HepG2 (cell line): ENCODE measurements around the gene MAPK8IP3.
A peak's percentile ranks its signal among the peaks of the same experiment; 100 is the strongest.

Experiments
- ARID2 ChIP-seq: sonication (generic); formaldehyde crosslinking; IDR thresholded peaks from 2 replicates; pipeline ENCODE4 v1.8.1; 2022; ENCODE audit warnings: mild to moderate bottlenecking, missing genetic modification reagents, borderline replicate concordance
- CREM ChIP-seq, 2 experiments: sonication (generic) in 1 of 2; formaldehyde crosslinking in 1 of 2; IDR thresholded peaks; 2 replicates each; pipeline versions ENCODE4 v1.4.0 to v1.6.1; 2016 to 2020; ENCODE audit warnings: antibody characterized with exemption in 1 of 2, mild to moderate bottlenecking in 1 of 2, missing genetic modification reagents in 1 of 2
- GLI4 ChIP-seq: sonication (generic); formaldehyde crosslinking; IDR thresholded peaks from 2 replicates; pipeline ENCODE4 v1.5.1; 2020; ENCODE audit warnings: missing genetic modification reagents, mild to moderate bottlenecking, moderate library complexity, borderline replicate concordance
- SP4 ChIP-seq: sonication (generic); formaldehyde crosslinking; IDR thresholded peaks from 2 replicates; pipeline ENCODE4 v1.8.1; 2023; ENCODE audit warnings: mild to moderate bottlenecking, missing genetic modification reagents
- ZBTB1 ChIP-seq: sonication (generic); formaldehyde crosslinking; IDR thresholded peaks from 2 replicates; pipeline ENCODE4 v1.4.0; 2020; ENCODE audit warnings: missing genetic modification reagents, borderline replicate concordance
- ZKSCAN1 ChIP-seq: fragments of 150-350 bp; IDR thresholded peaks from 2 replicates; pipeline ENCODE4 v1.6.1; 2014; ENCODE audit warnings: low read length
- ZNF121 ChIP-seq: sonication (generic); formaldehyde crosslinking; IDR thresholded peaks from 2 replicates; pipeline ENCODE4 v1.5.0; 2020; ENCODE audit warnings: mild to moderate bottlenecking, missing genetic modification reagents
- ZNF124 ChIP-seq: sonication (generic); formaldehyde crosslinking; IDR thresholded peaks from 2 replicates; pipeline ENCODE4 v1.4.0; 2020; ENCODE audit warnings: missing genetic modification reagents
- ZNF343 ChIP-seq: sonication (generic); formaldehyde crosslinking; IDR thresholded peaks from 2 replicates; pipeline ENCODE4 v1.4.0; 2020; ENCODE audit warnings: mild to moderate bottlenecking, missing genetic modification reagents
- ZNF530 ChIP-seq: sonication (generic); formaldehyde crosslinking; IDR thresholded peaks from 2 replicates; pipeline ENCODE4 v1.5.0; 2020; ENCODE audit warnings: low read depth, mild to moderate bottlenecking, missing genetic modification reagents
- TF ChIP-seq, protein P1 (sequence below): sonication (generic); IDR thresholded peaks from 2 replicates; pipeline ENCODE4 v1.6.1; 2016; ENCODE audit warnings: low read depth, borderline replicate concordance
- TF ChIP-seq, protein P2 (sequence below): sonication (generic); formaldehyde crosslinking; IDR thresholded peaks from 2 replicates; pipeline ENCODE4 v1.4.0; 2020; ENCODE audit warnings: missing genetic modification reagents
- TF ChIP-seq, protein P3 (sequence below): sonication (generic); formaldehyde crosslinking; IDR thresholded peaks from 2 replicates; pipeline ENCODE4 v1.5.0; 2020; ENCODE audit warnings: missing genetic modification reagents

DNA sequence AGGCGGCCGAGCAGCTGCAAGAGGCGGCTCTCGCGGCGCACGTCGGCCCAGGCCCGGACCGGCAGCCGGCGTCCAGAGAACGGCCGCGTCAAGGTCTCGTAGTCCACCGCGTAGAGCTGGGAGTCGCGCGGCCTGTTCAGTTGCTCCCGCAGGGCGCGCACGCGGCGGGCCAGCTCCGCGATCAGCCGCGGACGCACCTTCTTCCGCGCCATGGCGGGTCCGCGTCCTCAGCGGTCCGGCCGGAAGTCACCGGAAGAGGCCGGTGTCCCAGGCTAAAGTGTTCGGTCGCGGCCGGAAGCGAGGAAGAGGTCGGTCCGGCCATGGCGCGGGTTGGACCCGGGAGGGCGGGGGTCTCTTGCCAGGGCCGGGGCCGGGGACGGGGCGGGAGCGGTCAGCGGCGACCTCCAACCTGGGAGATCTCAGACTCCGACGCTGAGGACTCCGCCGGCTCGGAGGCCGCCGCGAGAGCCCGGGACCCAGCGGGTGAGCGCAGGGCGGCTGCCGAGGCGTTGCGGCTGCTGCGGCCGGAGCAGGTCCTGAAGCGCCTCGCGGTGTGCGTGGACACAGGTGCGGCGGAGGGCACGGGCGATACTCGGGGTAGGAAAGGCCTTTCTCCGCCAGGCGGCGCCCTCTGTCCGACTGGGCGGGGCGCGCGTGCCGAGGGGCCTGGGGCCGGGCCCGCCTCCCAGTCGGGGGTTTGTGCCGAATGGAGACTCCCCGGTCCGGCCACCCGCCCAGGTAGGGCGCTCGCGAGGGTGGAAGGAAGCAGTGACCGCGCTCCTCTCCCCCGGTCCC lies 67.1 kb downstream of the MAPK8IP3 start, which contains the start of gene MRPS34:
- TF ChIP-seq ZNF530 (CRISPR knock-in tag), result peak; percentile 36; the same call in 1 of the 2 replicates
- TF ChIP-seq ARID2 (CRISPR knock-in tag), result no peak
- TF ChIP-seq, protein P1, sequence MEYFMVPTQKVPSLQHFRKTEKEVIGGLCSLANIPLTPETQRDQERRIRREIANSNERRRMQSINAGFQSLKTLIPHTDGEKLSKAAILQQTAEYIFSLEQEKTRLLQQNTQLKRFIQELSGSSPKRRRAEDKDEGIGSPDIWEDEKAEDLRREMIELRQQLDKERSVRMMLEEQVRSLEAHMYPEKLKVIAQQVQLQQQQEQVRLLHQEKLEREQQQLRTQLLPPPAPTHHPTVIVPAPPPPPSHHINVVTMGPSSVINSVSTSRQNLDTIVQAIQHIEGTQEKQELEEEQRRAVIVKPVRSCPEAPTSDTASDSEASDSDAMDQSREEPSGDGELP, result peak; percentile 6; the same call in 1 of the 2 replicates
- peak; percentile 57; the same call in 1 of the 2 replicates for TF ChIP-seq ZNF124 (CRISPR knock-in tag)
- no peak for TF ChIP-seq ZNF121
- TF ChIP-seq CREM (IDR thresholded peaks at IDR 0.05), result no peak
- no peak for TF ChIP-seq CREM (CRISPR knock-in tag; IDR thresholded peaks at IDR 0.05)
- TF ChIP-seq, protein P2, sequence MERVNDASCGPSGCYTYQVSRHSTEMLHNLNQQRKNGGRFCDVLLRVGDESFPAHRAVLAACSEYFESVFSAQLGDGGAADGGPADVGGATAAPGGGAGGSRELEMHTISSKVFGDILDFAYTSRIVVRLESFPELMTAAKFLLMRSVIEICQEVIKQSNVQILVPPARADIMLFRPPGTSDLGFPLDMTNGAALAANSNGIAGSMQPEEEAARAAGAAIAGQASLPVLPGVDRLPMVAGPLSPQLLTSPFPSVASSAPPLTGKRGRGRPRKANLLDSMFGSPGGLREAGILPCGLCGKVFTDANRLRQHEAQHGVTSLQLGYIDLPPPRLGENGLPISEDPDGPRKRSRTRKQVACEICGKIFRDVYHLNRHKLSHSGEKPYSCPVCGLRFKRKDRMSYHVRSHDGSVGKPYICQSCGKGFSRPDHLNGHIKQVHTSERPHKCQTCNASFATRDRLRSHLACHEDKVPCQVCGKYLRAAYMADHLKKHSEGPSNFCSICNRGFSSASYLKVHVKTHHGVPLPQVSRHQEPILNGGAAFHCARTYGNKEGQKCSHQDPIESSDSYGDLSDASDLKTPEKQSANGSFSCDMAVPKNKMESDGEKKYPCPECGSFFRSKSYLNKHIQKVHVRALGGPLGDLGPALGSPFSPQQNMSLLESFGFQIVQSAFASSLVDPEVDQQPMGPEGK, result peak; percentile 69
- no peak for TF ChIP-seq ZBTB1 (CRISPR knock-in tag)
- TF ChIP-seq ZKSCAN1, result no peak
- 0 out of 2 replicates have a peak, but pooled peaks have one; percentile 58 for TF ChIP-seq ZNF343 (CRISPR knock-in tag)
- no peak; the same call in none of the 2 replicates for TF ChIP-seq GLI4 (CRISPR knock-in tag)
- TF ChIP-seq SP4, result peak; percentile 67
- TF ChIP-seq, protein P3, sequence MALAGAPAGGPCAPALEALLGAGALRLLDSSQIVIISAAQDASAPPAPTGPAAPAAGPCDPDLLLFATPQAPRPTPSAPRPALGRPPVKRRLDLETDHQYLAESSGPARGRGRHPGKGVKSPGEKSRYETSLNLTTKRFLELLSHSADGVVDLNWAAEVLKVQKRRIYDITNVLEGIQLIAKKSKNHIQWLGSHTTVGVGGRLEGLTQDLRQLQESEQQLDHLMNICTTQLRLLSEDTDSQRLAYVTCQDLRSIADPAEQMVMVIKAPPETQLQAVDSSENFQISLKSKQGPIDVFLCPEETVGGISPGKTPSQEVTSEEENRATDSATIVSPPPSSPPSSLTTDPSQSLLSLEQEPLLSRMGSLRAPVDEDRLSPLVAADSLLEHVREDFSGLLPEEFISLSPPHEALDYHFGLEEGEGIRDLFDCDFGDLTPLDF, result peak; percentile 85
